Endothelial cell of umbilical vein (primary cell): ENCODE data around the gene RAMP3. TPM values are rescaled to one million over a fixed set of nuclear protein-coding genes. Genes with fewer than 3 reads are reported as not detected.

ENCODE experiments used
- BruUV-seq: library from RNA; stranded (reverse); fragments of 400-500 nt; replicated peaks from 2 replicates; lab custom pipeline; 2021; lab: Mats Ljungman, UMichigan
- CTCF ChIA-PET: fragments of 300-600, 350-600 bp; sonication (Branson Sonifier 250); formaldehyde crosslinking; loops from one replicate; lab custom pipeline; 2021; ENCODE audit warnings: antibody characterized with exemption, inconsistent platforms; lab: Charles Lee
- POLR2A ChIA-PET: fragments of 300-600, 350-600 bp; sonication (Branson Sonifier 250); formaldehyde crosslinking; loops from one replicate; lab custom pipeline; 2021; ENCODE audit warnings: antibody characterized with exemption, inconsistent platforms; lab: Charles Lee
- DNase-seq: peaks from one replicate; pipeline ENCODE4 v3.0.0-alpha.2; 2011; ENCODE audit warnings: low read depth, low spot score
- FAIRE-seq: peaks from 2 replicates; lab custom pipeline; 2011; peaks lifted over from hg19 to GRCh38; lab: Jason Lieb, UNC
- H2AFZ ChIP-seq: 2 replicates; pipeline ENCODE4 v1.6.0; 2012; ENCODE audit warnings: low read depth, low read length, control low read depth, inconsistent platforms
- H3K27ac ChIP-seq: 2 replicates; pipeline ENCODE4 v1.5.1; 2011; ENCODE audit warnings: low read depth, mild to moderate bottlenecking, control low read depth, low read length, moderate library complexity; ENCODE audit not compliant: insufficient read depth
- H3K27me3 ChIP-seq, 2 experiments: 2 replicates each; pipeline versions ENCODE4 v1.6.0 to v1.6.1; 2011; ENCODE audit warnings: low read length in 2 of 2, mixed read lengths in 1 of 2; ENCODE audit not compliant: control insufficient read depth in 2 of 2, insufficient read depth in 2 of 2
- H3K36me3 ChIP-seq, 2 experiments: 2 replicates in 1 of 2; 3 replicates in 1 of 2; pipeline ENCODE4 v1.5.1; 2011; ENCODE audit warnings: low read length in 2 of 2, mild to moderate bottlenecking in 1 of 2, moderate library complexity in 1 of 2; ENCODE audit not compliant: control insufficient read depth in 2 of 2, insufficient read depth in 2 of 2; ENCODE audit errors: extremely low read depth in 1 of 2
- H3K4me1 ChIP-seq: 3 replicates; pipeline ENCODE4 v1.5.1; 2011; ENCODE audit warnings: mild to moderate bottlenecking, low read length; ENCODE audit not compliant: control insufficient read depth, insufficient read depth; ENCODE audit errors: extremely low read depth
- H3K4me2 ChIP-seq: 2 replicates; pipeline ENCODE4 v1.6.1; 2011; ENCODE audit warnings: low read length, control low read depth, mixed read lengths; ENCODE audit not compliant: insufficient read depth
- H3K4me3 ChIP-seq, 3 experiments: fragments of 200-600 bp in 1 of 3; sonication (generic), shearing (Covaris generic) in 1 of 3; replicated peaks in 1 of 3; 2 replicates each; pipeline ENCODE4 v1.5.1; 2011 to 2016; ENCODE audit warnings: control low read depth in 3 of 3, low read length in 3 of 3, mild to moderate bottlenecking in 2 of 3, inconsistent platforms in 1 of 3, low read depth in 1 of 3, moderate library complexity in 1 of 3; ENCODE audit not compliant: insufficient read depth in 1 of 3
- H3K79me2 ChIP-seq: 2 replicates; pipeline ENCODE4 v1.6.0; 2012; ENCODE audit warnings: low read length, inconsistent platforms; ENCODE audit not compliant: control insufficient read depth, insufficient read depth
- H3K9ac ChIP-seq: replicated peaks from 2 replicates; pipeline ENCODE3; 2011; ENCODE audit warnings: low read length, control low read depth; ENCODE audit not compliant: insufficient read depth; ENCODE audit errors: extremely low read depth
- H3K9me1 ChIP-seq: replicated peaks from 3 replicates; pipeline ENCODE4 v1.6.0; 2011; ENCODE audit warnings: mild to moderate bottlenecking, low read length; ENCODE audit not compliant: control insufficient read depth, insufficient read depth; ENCODE audit errors: extremely low read depth
- H3K9me3 ChIP-seq: replicated peaks from 2 replicates; pipeline ENCODE4 v1.5.1; 2012; ENCODE audit warnings: low read length, inconsistent platforms; ENCODE audit not compliant: control insufficient read depth, insufficient read depth
- H4K20me1 ChIP-seq: replicated peaks from 2 replicates; pipeline ENCODE3; 2011; ENCODE audit warnings: mild to moderate bottlenecking, low read length; ENCODE audit not compliant: control insufficient read depth, insufficient read depth; ENCODE audit errors: extremely low read depth
- FOS ChIP-seq: IDR thresholded peaks from 2 replicates; pipeline ENCODE4 v1.6.1; 2011; ENCODE audit warnings: mild to moderate bottlenecking, low read length, moderate library complexity, borderline replicate concordance; ENCODE audit not compliant: insufficient read depth
- GATA2 ChIP-seq: IDR thresholded peaks from 2 replicates; pipeline ENCODE4 v1.7.0; 2011; ENCODE audit warnings: low read depth, mild to moderate bottlenecking, moderate library complexity, mixed read lengths, low read length; ENCODE audit not compliant: insufficient read length, insufficient read depth
- JUN ChIP-seq: IDR thresholded peaks from 2 replicates; pipeline ENCODE4 v1.6.1; 2011; ENCODE audit warnings: borderline replicate concordance, low read depth; ENCODE audit not compliant: insufficient read length, insufficient read depth
- POLR2A ChIP-seq: IDR thresholded peaks from 2 replicates; pipeline ENCODE4 v1.6.1; 2012; ENCODE audit warnings: low read depth, mild to moderate bottlenecking, control low read depth, low read length
- POLR2AphosphoS5 ChIP-seq: IDR thresholded peaks from 2 replicates; pipeline ENCODE4 v1.6.1; 2012; ENCODE audit warnings: low read depth, mild to moderate bottlenecking, control low read depth, low read length, moderate library complexity; ENCODE audit not compliant: insufficient read depth
- dilution Hi-C: fragments of 300-500 bp; cut with MboI; formaldehyde crosslinking; loops from one replicate; pipeline ENCODE4 v1.15.0; 2019; ENCODE audit warnings: low sequenced_read_pairs; ENCODE audit not compliant: extremely low pct_ligation_motif_present
- intact Hi-C: fragments of 100-400 bp; cut with micrococcal nuclease; formaldehyde crosslinking; loops from one replicate; pipeline ENCODE4 v1.10.0; 2022
- polyA plus RNA-seq, 4 experiments: library from polyadenylated mRNA; depleted of rRNA in 3 of 4; stranded (reverse) in 3 of 4; unstranded in 1 of 4; fragments of >200 nt; gene quantifications; 2 replicates each; pipeline versions ENCODE4 v1.2.1 to v1.2.3, GENCODE V29; 2011 to 2012; ENCODE audit warnings: missing spikeins in 1 of 4
- total RNA-seq: library from RNA; stranded (reverse); gene quantifications from 2 replicates; pipeline ENCODE4 v1.2.3, GENCODE V29; 2021
- TF ChIP-seq, protein P1 (sequence below): IDR thresholded peaks from 2 replicates; pipeline ENCODE4 v1.6.1; 2011; ENCODE audit not compliant: insufficient read depth, insufficient read length
- TF ChIP-seq, protein P2 (sequence below), 2 donors: IDR thresholded peaks; 1 replicate in 1 of 2; 2 replicates in 1 of 2; pipeline ENCODE4 v1.5.1; 2011; ENCODE audit warnings: low read length in 2 of 2, mild to moderate bottlenecking in 2 of 2, moderate library complexity in 2 of 2, control low read depth in 1 of 2, inconsistent platforms in 1 of 2, low read depth in 1 of 2; ENCODE audit not compliant: insufficient read depth in 1 of 2; ENCODE audit errors: extremely low read depth in 1 of 2

RAMP3 gene
- total and polyA plus RNA-seq, 2 donors (not counting 3 experiments of a cell fraction or from before 2014, with no cell fraction given): not detected

DNA sequence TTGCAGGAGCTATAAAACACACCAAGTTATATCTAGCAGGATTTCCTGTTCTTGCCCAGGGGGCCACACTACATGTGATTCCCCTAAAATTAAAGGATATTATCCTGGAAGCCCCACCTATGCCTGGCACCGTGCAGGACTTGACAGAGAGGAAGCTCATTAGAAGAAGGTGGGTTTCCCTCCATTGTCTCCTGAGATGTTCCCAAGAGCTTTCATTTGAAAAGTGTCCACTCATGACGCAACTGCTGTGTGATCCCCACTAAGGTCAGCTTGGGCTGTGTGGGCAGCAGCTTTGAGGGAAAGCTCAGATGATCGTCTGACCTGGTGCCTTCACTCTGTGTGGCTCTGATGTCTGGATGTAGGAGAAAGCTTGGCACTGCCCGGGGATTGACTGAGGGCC is 53.5 kb downstream of the RAMP3 start:
- H3K4me3 ChIP-seq: no peak overlapping the region
- ChIA-PET CTCF (no interaction called here), POLR2A (no interaction called here)
- no peak overlapping the region for H2AFZ ChIP-seq
- no peaks in the 10 kb centered on the region for H4K20me1 ChIP-seq
- H3K9me1 ChIP-seq: no peaks in the 10 kb centered on the region
- no peaks in the 10 kb centered on the region for H3K4me1 ChIP-seq
- no peak overlapping the region for H3K9ac ChIP-seq
- H3K4me2 ChIP-seq: no peak overlapping the region
- DNase-seq: no peak
- TF ChIP-seq, protein P1, sequence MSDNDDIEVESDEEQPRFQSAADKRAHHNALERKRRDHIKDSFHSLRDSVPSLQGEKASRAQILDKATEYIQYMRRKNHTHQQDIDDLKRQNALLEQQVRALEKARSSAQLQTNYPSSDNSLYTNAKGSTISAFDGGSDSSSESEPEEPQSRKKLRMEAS: no peak
- TF ChIP-seq POLR2AphosphoS5: no peak
- TF ChIP-seq, protein P2, sequence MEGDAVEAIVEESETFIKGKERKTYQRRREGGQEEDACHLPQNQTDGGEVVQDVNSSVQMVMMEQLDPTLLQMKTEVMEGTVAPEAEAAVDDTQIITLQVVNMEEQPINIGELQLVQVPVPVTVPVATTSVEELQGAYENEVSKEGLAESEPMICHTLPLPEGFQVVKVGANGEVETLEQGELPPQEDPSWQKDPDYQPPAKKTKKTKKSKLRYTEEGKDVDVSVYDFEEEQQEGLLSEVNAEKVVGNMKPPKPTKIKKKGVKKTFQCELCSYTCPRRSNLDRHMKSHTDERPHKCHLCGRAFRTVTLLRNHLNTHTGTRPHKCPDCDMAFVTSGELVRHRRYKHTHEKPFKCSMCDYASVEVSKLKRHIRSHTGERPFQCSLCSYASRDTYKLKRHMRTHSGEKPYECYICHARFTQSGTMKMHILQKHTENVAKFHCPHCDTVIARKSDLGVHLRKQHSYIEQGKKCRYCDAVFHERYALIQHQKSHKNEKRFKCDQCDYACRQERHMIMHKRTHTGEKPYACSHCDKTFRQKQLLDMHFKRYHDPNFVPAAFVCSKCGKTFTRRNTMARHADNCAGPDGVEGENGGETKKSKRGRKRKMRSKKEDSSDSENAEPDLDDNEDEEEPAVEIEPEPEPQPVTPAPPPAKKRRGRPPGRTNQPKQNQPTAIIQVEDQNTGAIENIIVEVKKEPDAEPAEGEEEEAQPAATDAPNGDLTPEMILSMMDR (IDR thresholded peaks at IDR 0.05; ENCODE audit: extremely low read depth in 1 of 2, insufficient read depth in 1 of 2, low read depth in 1 of 2, low read length in 2 of 2): no peak
- TF ChIP-seq GATA2: no peak
- TF ChIP-seq POLR2A: no peak
- intact Hi-C loops: no loop called here
- dilution Hi-C loops: no loop called here
- H3K27ac ChIP-seq: no peak overlapping the region
- no peak for FAIRE-seq
- H3K27me3 ChIP-seq: peaks cover 9 to 17% of the 10 kb centered on the region in 2 experiments
- H3K36me3 ChIP-seq: no peaks in the 10 kb centered on the region
- no peaks in the 10 kb centered on the region for H3K79me2 ChIP-seq
- no peaks in the 10 kb centered on the region for H3K9me3 ChIP-seq
- BruUV-seq: no TSS peak

DNA sequence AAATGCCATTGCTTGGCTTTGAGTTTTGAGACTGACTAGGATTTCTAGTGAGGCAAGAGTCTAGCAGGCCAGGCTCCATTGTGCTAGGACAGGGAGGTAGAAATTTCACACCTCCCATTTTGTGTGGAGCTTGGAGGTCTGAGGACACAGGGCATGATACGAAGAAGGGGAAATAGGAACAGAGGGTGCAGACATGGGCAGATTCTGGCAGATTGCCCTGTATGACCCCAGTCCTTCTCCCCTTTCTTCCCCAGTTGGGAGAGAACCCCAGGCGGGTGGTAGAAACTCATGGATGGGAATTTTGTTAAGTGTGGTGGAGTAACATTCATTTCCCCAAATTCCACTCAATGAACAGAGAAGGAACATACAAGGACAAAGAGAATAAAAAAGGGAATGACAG is 54.4 kb downstream of the RAMP3 start:
- no peak overlapping the region for H3K4me3 ChIP-seq
- no peaks in the 10 kb centered on the region for H3K36me3 ChIP-seq
- intact Hi-C loops (no loop called here), dilution Hi-C loops (no loop called here)
- H2AFZ ChIP-seq: no peak overlapping the region
- no peak overlapping the region for H3K27ac ChIP-seq
- H4K20me1 ChIP-seq: no peaks in the 10 kb centered on the region
- H3K9ac ChIP-seq: no peak overlapping the region
- FAIRE-seq: no peak
- no peaks in the 10 kb centered on the region for H3K9me3 ChIP-seq
- ChIA-PET POLR2A (no interaction called here), CTCF (no interaction called here)
- no peak for DNase-seq
- H3K79me2 ChIP-seq: no peaks in the 10 kb centered on the region
- no TSS peak for BruUV-seq
- no peaks in the 10 kb centered on the region for H3K9me1 ChIP-seq
- peaks cover 6 to 14% of the 10 kb centered on the region in 2 experiments for H3K27me3 ChIP-seq
- TF ChIP-seq JUN (no peak), FOS (no peak)
- no peaks in the 10 kb centered on the region for H3K4me1 ChIP-seq
- no peak overlapping the region for H3K4me2 ChIP-seq
